Keratinocyte (primary cell): ENCODE measurements around the gene PRR29. TPM values are rescaled to one million over a fixed set of nuclear protein-coding genes. Genes with fewer than 3 reads are reported as not detected.
"Not testable (repeated sequence)": the region's sequence is repeated elsewhere in the genome, so short reads cannot be mapped to it uniquely, and the experiment has no call there.

Experiments used
- DNase-seq: peaks from one replicate; pipeline ENCODE4 v3.0.0-alpha.2; 2011; ENCODE audit warnings: low read depth, missing footprints, low spot score
- FAIRE-seq: peaks from 2 replicates; lab custom pipeline; 2011; peaks lifted over from hg19 to GRCh38; lab: Jason Lieb, UNC
- H2AFZ ChIP-seq: 2 replicates; pipeline ENCODE4 v1.6.0; 2012; ENCODE audit warnings: low read length, control low read depth, inconsistent platforms; ENCODE audit not compliant: control insufficient read depth
- H3K27ac ChIP-seq: 2 replicates; pipeline ENCODE4 v1.5.1; 2011; ENCODE audit warnings: low read length; ENCODE audit not compliant: control insufficient read depth, insufficient read depth
- H3K27me3 ChIP-seq: 3 replicates; pipeline ENCODE4 v1.6.0; 2011; ENCODE audit warnings: low read length; ENCODE audit not compliant: control insufficient read depth, insufficient read depth; ENCODE audit errors: extremely low read depth
- H3K36me3 ChIP-seq, 2 experiments: 2 replicates in 1 of 2; 3 replicates in 1 of 2; pipeline ENCODE4 v1.5.1; 2011; ENCODE audit warnings: low read length in 2 of 2, mild to moderate bottlenecking in 1 of 2; ENCODE audit not compliant: control insufficient read depth in 2 of 2, insufficient read depth in 2 of 2; ENCODE audit errors: extremely low read depth in 1 of 2
- H3K4me1 ChIP-seq: 3 replicates; pipeline ENCODE4 v1.5.1; 2011; ENCODE audit warnings: low read length; ENCODE audit not compliant: control insufficient read depth, insufficient read depth; ENCODE audit errors: extremely low read depth
- H3K4me2 ChIP-seq: 3 replicates; pipeline ENCODE4 v1.6.0; 2011; ENCODE audit warnings: low read depth, low read length; ENCODE audit not compliant: control insufficient read depth, insufficient read depth; ENCODE audit errors: extremely low read depth
- H3K4me3 ChIP-seq, 3 experiments: fragments of 200-600 bp in 1 of 3; sonication (generic) in 1 of 3; 2 replicates in 2 of 3; 3 replicates in 1 of 3; pipeline ENCODE4 v1.5.1; 2011 to 2016; ENCODE audit warnings: low read length in 3 of 3, mild to moderate bottlenecking in 3 of 3, control low read depth in 2 of 3, inconsistent platforms in 1 of 3, low read depth in 1 of 3, mixed read lengths in 1 of 3, mixed run types in 1 of 3, moderate library complexity in 1 of 3; ENCODE audit not compliant: control insufficient read depth in 2 of 3, insufficient read depth in 2 of 3; ENCODE audit errors: extremely low read depth in 1 of 3
- H3K79me2 ChIP-seq: 2 replicates; pipeline ENCODE4 v1.6.0; 2012; ENCODE audit warnings: low read length; ENCODE audit not compliant: control insufficient read depth, insufficient read depth
- H3K9ac ChIP-seq: 3 replicates; pipeline ENCODE4 v1.6.0; 2011; ENCODE audit warnings: low read length; ENCODE audit not compliant: control insufficient read depth, insufficient read depth; ENCODE audit errors: extremely low read depth
- H3K9me1 ChIP-seq: 3 replicates; pipeline ENCODE4 v1.6.0; 2011; ENCODE audit warnings: low read length; ENCODE audit not compliant: control insufficient read depth, insufficient read depth; ENCODE audit errors: extremely low read depth
- H3K9me3 ChIP-seq: 2 replicates; pipeline ENCODE4 v1.5.1; 2012; ENCODE audit warnings: low read depth, low read length; ENCODE audit not compliant: control insufficient read depth
- H4K20me1 ChIP-seq: 3 replicates; pipeline ENCODE4 v1.6.0; 2011; ENCODE audit warnings: low read length; ENCODE audit not compliant: control insufficient read depth, insufficient read depth; ENCODE audit errors: extremely low read depth
- CTCF ChIP-seq, 3 experiments: IDR thresholded peaks in 1 of 3; conservative IDR thresholded peaks in 1 of 3; optimal IDR thresholded peaks in 1 of 3; 2 replicates in 2 of 3; 3 replicates in 1 of 3; pipeline versions ENCODE3 to v1.5.1; 2011; ENCODE audit warnings: low read length in 3 of 3, mild to moderate bottlenecking in 3 of 3, moderate library complexity in 2 of 3, control low read depth in 1 of 3, inconsistent platforms in 1 of 3; ENCODE audit not compliant: insufficient read depth in 2 of 3; ENCODE audit errors: extremely low read depth in 1 of 3
- EZH2 ChIP-seq: IDR thresholded peaks from one replicate; pipeline ENCODE4 v1.6.1; 2012; ENCODE audit warnings: inconsistent platforms, mild to moderate bottlenecking, low read length, moderate library complexity
- dilution Hi-C: fragments of 300-500 bp; cut with MboI; formaldehyde crosslinking; loops from one replicate; pipeline ENCODE4 v1.7.0; 2020; ENCODE audit warnings: low sequenced_read_pairs; ENCODE audit not compliant: extremely low pct_ligation_motif_present
- polyA plus RNA-seq, 5 experiments: library from polyadenylated mRNA; depleted of rRNA in 3 of 5; stranded (reverse) in 3 of 5; stranded (forward) in 1 of 5; unstranded in 1 of 5; fragments of >200 nt; gene quantifications; 1 replicate in 1 of 5; 2 replicates in 3 of 5; 3 replicates in 1 of 5; pipeline versions ENCODE4 v1.2.1 to v1.2.3, GENCODE V29; 2011 to 2012; ENCODE audit warnings: missing spikeins in 2 of 5, low read depth in 1 of 5, low replicate concordance in 1 of 5

PRR29 gene
- polyA plus RNA-seq, 1 donor (not counting 4 experiments of a cell fraction or from before 2014, with no cell fraction given) = 0.01 TPM

DNA sequence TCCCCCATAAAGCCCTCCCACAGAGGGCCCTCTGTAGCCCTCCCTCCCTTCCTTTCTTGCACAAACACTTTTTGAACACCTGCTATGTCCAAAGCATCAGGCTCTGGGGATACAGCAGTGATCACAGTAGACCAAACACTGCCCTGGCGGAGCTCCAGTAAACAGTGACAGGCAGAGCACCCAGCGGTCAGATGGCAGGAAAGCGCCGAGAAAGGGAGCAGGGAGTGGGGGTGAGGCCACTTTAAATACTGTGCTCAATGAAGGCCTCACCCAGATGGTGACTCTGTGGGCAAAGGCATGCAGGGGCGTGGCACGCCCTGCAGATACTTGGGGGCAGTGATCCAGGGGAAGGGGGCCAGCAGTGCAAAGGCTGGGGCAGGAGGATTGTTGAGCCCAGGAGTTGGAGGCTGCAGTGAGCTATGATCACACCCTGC, 7.6 kb downstream of the PRR29 start:
- H3K79me2 ChIP-seq = no peaks in the 10 kb centered on the region
- H3K9me1 ChIP-seq = no peaks in the 10 kb centered on the region
- no peaks in the 10 kb centered on the region for H3K36me3 ChIP-seq
- DNase-seq = no peak
- H3K27me3 ChIP-seq = peaks cover 7% of the 10 kb centered on the region
- H2AFZ ChIP-seq = no peak overlapping the region
- no peak overlapping the region for H3K4me2 ChIP-seq
- TF ChIP-seq EZH2 = no peak
- TF ChIP-seq CTCF (optimal IDR thresholded peaks at IDR 0.05 in 1 of 3, IDR thresholded peaks at IDR 0.05 in 1 of 3, conservative IDR thresholded peaks at IDR 0.05 in 1 of 3; ENCODE audit: extremely low read depth in 1 of 3, insufficient read depth in 2 of 3, low read length in 3 of 3) = no peak
- no peaks in the 10 kb centered on the region for H3K4me1 ChIP-seq
- no peak overlapping the region for H3K4me3 ChIP-seq
- no peaks in the 10 kb centered on the region for H3K9me3 ChIP-seq
- dilution Hi-C loops = no loop called here
- H3K27ac ChIP-seq = no peak overlapping the region
- FAIRE-seq = no peak
- no peaks in the 10 kb centered on the region for H4K20me1 ChIP-seq
- no peak overlapping the region for H3K9ac ChIP-seq

DNA sequence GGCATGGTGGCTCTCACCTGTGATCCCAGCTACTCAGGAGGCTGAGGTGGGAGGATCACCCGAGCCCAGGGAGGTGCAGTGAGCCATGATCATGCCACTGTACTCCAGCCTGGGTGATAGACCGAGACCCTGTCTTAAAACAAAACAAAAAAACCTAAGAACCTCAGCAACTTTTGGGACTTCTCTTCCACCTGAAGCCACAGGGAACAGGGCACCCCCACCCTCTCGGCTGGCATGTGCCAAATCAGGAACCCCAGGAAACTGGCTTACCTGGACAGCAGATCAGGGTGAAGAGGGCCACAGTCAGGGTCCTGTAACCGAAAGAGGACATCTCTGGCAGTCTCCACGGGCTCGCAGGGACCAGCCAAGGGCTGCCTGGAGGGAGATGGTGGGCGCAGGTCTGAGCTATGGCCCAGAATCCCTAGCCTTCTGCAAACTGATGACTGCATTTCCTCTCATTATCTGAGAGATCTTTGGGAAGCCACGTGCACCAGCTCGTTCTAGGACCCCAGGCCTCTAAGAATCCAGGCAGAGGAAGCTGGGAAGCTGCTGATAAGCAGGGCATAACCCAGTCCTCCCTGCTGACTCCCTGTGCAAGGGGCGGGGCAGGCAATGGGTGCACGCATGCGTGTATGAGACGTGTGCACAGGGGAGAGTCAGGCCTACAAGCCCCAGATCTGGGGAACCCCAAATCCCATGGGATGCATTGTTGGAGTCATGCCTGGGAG, 8.4 kb downstream of the PRR29 start:
- H3K9me3 ChIP-seq = no peaks in the 10 kb centered on the region
- peaks cover 7% of the 10 kb centered on the region for H3K27me3 ChIP-seq
- no peak overlapping the region for H3K27ac ChIP-seq
- H3K36me3 ChIP-seq = no peaks in the 10 kb centered on the region
- no peaks in the 10 kb centered on the region for H4K20me1 ChIP-seq
- H3K4me2 ChIP-seq = no peak overlapping the region
- no peak overlapping the region for H3K4me3 ChIP-seq
- H3K9ac ChIP-seq = no peak overlapping the region
- H2AFZ ChIP-seq = no peak overlapping the region
- dilution Hi-C loops = no loop called here
- H3K4me1 ChIP-seq = no peaks in the 10 kb centered on the region
- no peaks in the 10 kb centered on the region for H3K79me2 ChIP-seq
- no peak for DNase-seq
- no peaks in the 10 kb centered on the region for H3K9me1 ChIP-seq
- TF ChIP-seq CTCF (optimal IDR thresholded peaks at IDR 0.05 in 1 of 3, IDR thresholded peaks at IDR 0.05 in 1 of 3, conservative IDR thresholded peaks at IDR 0.05 in 1 of 3; ENCODE audit: extremely low read depth in 1 of 3, insufficient read depth in 2 of 3, low read length in 3 of 3) = no peak
- TF ChIP-seq EZH2 = no peak
- FAIRE-seq = no peak

DNA sequence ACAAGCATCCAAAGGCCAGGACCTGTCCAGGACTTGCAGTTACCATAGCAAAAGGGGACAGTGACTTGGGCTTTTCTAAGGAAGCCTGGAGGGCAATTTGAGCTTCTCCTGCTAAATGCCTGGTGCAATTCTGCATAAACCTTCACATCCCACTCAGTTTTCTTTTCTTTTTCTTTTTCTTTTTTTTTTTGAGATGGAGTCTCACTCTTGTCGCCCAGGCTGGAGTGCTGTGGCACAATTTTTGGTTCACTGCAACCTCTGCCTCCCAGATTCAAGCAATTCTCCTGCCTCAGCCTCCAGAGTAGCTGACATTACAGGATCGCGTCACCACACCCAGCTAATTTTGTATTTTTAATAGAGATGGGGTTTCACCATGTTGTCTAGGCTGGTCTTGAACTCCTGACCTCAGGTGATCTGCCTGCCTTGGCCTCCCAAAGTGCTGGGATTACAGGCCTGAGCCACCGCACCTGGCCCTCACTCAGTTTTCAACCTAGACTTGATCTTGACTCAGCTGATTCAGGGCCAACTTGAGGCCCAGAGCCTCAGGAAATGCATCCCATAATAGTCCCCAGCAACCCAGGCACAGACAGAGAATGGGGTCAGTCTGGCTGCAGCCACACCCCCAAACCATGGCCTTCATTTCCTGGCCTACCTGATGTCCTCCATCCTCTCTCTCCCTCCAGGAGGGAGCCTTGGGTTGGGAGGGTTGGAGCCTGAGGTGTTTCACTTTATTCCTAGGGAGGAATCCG, 9.1 kb downstream of the PRR29 start:
- H2AFZ ChIP-seq, H3K4me1 ChIP-seq, H3K27me3 ChIP-seq, H3K4me3 ChIP-seq, H3K9me1 ChIP-seq, H3K27ac ChIP-seq, H3K4me2 ChIP-seq, dilution Hi-C loops, DNase-seq, H3K9me3 ChIP-seq, FAIRE-seq, H3K9ac ChIP-seq, H3K79me2 ChIP-seq, H4K20me1 ChIP-seq, H3K36me3 ChIP-seq: not testable (repeated sequence)
